ENCODE data around the gene ATP6AP1. TPM values are rescaled to one million over a fixed set of nuclear protein-coding genes. Genes with fewer than 3 reads are reported as not detected.

ATP6AP1 gene
- total RNA-seq, 1 donor from 2014 or later: 133 TPM

GRCh38 chrX:154431341-154431740 is 2.9 kb downstream of the ATP6AP1 start:
- TF ChIP-seq CTCF (IDR thresholded peaks at IDR 0.05; ENCODE audit: partially characterized antibody, unreplicated experiment): no peak
- peaks cover 7% of the 10 kb centered on the region for H3K27me3 Mint-ChIP-seq (ENCODE audit: unreplicated experiment)
- no peak overlapping the region for H3K4me3 Mint-ChIP-seq (ENCODE audit: unreplicated experiment)
- H3K36me3 Mint-ChIP-seq (ENCODE audit: unreplicated experiment): no peaks in the 10 kb centered on the region
- peaks cover 12% of the 10 kb centered on the region for H3K9me3 Mint-ChIP-seq (ENCODE audit: unreplicated experiment)
- no peak for DNase-seq
- no peak overlapping the region for H3K27ac Mint-ChIP-seq (ENCODE audit: unreplicated experiment)
- peaks cover 11% of the 10 kb centered on the region for H3K4me1 Mint-ChIP-seq (ENCODE audit: low read depth, unreplicated experiment)

GRCh38 chrX:154432210-154432609 is 3.7 kb downstream of the ATP6AP1 start:
- H3K9me3 Mint-ChIP-seq (ENCODE audit: unreplicated experiment): peaks cover 12% of the 10 kb centered on the region
- H3K36me3 Mint-ChIP-seq (ENCODE audit: unreplicated experiment): no peaks in the 10 kb centered on the region
- peaks cover 11% of the 10 kb centered on the region for H3K4me1 Mint-ChIP-seq (ENCODE audit: low read depth, unreplicated experiment)
- no peak for DNase-seq
- H3K27ac Mint-ChIP-seq (ENCODE audit: unreplicated experiment): no peak overlapping the region
- peaks cover 7% of the 10 kb centered on the region for H3K27me3 Mint-ChIP-seq (ENCODE audit: unreplicated experiment)
- no peak overlapping the region for H3K4me3 Mint-ChIP-seq (ENCODE audit: unreplicated experiment)
- TF ChIP-seq CTCF (IDR thresholded peaks at IDR 0.05; ENCODE audit: partially characterized antibody, unreplicated experiment): no peak

GRCh38 chrX:154433605-154434004 is 5.1 kb downstream of the ATP6AP1 start:
- H3K27me3 Mint-ChIP-seq (ENCODE audit: unreplicated experiment): peaks cover 12% of the 10 kb centered on the region
- H3K4me1 Mint-ChIP-seq (ENCODE audit: low read depth, unreplicated experiment): peaks cover 11% of the 10 kb centered on the region
- no peak for DNase-seq
- H3K9me3 Mint-ChIP-seq (ENCODE audit: unreplicated experiment): peaks cover 8% of the 10 kb centered on the region
- H3K27ac Mint-ChIP-seq (ENCODE audit: unreplicated experiment): no peak overlapping the region
- H3K4me3 Mint-ChIP-seq (ENCODE audit: unreplicated experiment): no peak overlapping the region
- H3K36me3 Mint-ChIP-seq (ENCODE audit: unreplicated experiment): no peaks in the 10 kb centered on the region
- no peak for TF ChIP-seq CTCF (IDR thresholded peaks at IDR 0.05; ENCODE audit: partially characterized antibody, unreplicated experiment)

- Mint-ChIP-seq H3K9me3 (ENCODE audit: unreplicated experiment) (peaks cover 5% of the 10 kb centered on the region), H3K4me3 (ENCODE audit: unreplicated experiment) (no peak overlapping the region)
- TF ChIP-seq CTCF (IDR thresholded peaks at IDR 0.05; ENCODE audit: partially characterized antibody, unreplicated experiment): no peak
Measured at GRCh38 chrX:154434394-154435168, 6.1 kb downstream of the ATP6AP1 start.

GRCh38 chrX:154435171-154435733 is 6.8 kb downstream of the ATP6AP1 start:
- no peak for TF ChIP-seq CTCF (IDR thresholded peaks at IDR 0.05; ENCODE audit: partially characterized antibody, unreplicated experiment)
- Mint-ChIP-seq H3K4me3 (ENCODE audit: unreplicated experiment) (no peak overlapping the region), H3K27ac (ENCODE audit: unreplicated experiment) (no peak overlapping the region), H3K36me3 (ENCODE audit: unreplicated experiment) (no peaks in the 10 kb centered on the region), H3K4me1 (ENCODE audit: low read depth, unreplicated experiment) (peaks cover 13% of the 10 kb centered on the region), H3K9me3 (ENCODE audit: unreplicated experiment) (peaks cover 4% of the 10 kb centered on the region), H3K27me3 (ENCODE audit: unreplicated experiment) (peaks cover 12% of the 10 kb centered on the region)
- DNase-seq: no peak

More at GRCh38 chrX:154434394-154435168, 6.1 kb downstream of the ATP6AP1 start:
- H3K27ac Mint-ChIP-seq (ENCODE audit: unreplicated experiment): no peak overlapping the region
- H3K4me1 Mint-ChIP-seq (ENCODE audit: low read depth, unreplicated experiment): peaks cover 13% of the 10 kb centered on the region
- peaks cover 12% of the 10 kb centered on the region for H3K27me3 Mint-ChIP-seq (ENCODE audit: unreplicated experiment)
- DNase-seq: no peak
- H3K36me3 Mint-ChIP-seq (ENCODE audit: unreplicated experiment): no peaks in the 10 kb centered on the region
